ENCODE measurements around the gene PRUNE1.
A peak's percentile ranks its signal among the peaks of the same experiment; 100 is the strongest.

The PRUNE1 gene

DNA sequence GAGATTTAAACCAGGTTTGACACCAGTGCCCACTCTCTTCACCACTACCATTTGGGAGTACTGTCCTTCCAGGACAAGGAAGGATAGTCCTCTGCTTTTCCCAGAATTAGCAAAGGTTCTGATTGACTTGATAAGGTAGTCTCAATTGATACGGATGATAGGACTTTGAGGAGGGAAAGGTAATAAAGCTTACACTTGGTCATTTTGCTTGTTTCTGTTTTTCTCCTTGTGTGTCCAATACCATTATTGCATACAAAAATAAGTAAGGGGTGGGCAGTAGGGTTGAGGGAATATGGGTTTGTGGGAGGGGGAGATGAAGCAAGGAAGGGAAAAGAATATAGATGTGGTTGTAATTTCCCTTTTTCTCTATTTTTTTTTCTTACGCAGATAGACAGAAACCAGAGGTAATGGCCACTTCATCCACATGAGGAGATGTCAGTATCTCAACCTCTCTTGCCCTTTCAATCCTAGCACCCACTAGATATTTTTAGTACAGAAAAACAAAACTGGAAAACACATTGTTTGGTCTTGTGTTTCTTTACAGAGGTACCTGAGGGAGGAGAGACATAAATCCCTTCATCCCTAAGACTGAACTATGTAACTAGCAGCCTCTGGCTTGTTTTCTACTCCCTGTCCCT, 41.9 kb downstream of the PRUNE1 start:
- DNase-seq (ENCODE audit: low spot score): no peak

DNA sequence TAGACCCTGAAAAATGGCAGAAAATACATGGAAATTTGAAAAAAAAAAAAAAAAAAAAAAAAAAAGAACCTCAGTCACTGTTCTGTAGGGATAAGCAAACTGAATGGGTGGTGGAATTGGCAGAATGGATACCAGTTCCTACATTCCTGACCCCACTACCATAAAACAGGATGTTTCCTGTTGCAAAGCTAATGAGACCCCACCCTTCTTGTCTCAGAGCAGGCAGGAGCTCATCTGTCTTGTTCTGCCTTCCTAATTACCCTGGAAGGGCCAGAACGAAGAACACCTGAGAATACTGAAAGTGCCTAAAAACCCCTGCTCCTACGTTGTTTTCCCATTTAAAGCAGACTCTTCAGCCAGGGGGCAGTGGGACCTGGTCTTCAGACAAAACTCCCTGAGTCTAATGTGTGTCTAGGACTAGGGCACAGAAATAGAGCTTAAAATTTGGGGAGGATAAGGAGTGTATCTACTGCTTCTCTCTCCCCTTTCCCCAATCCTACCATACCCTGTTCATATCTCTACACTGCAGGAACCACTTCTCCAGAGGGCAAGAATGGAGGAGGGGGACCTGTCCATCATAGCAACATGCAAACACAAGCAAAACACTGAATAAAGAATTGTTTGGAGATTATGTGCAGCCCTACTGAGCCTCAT, 43.2 kb downstream of the PRUNE1 start:
- no peak for DNase-seq (ENCODE audit: low spot score)

DNA sequence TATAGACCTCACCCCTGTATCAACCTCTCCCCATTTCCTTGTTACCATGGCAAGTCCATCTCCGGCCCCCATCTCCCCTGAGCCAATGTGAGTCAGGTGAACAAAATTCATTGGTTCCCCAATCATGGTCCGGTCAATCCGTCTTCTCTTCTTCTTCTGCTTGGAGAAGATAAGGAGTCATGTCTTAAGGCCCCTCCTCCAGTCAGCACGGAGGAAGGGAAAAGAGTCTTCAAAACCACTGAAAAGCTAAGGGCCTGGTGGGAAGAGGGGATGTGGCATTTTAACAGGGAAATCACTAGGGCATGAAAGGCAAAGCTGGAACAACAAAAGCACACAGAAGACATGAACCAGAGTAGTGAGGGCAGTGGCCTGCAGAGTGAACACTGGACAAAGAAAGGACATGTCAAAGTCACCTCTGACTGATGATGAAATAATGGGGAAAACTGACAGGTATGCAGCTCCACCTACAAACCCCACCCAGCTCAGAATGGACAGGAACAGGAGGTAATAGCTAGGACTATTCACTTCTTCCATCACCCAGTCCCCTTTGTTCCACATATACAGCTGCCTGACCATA, 46.8 kb downstream of the PRUNE1 start:
- DNase-seq (ENCODE audit: low spot score): no peak

DNA sequence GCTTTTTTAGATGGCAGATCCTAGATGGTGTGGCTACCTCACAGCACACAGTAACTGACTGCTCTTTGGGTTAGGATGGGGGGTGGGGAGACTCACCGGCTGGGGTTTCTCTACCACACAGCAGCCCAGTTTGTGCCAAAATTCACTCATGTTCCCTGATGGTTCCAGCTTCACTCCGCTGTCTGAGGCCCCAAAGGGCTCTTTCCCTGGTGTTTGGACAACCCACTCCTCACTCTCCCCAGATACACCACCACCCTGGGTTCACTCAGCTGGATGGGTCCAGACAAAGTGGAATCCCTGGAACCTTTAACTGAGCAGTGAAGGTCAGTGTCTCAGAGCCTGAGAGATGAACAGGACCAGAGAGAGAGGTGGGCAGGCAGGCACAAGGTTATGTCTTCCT, 47.3 kb downstream of the PRUNE1 start:
- no peak for DNase-seq (ENCODE audit: low spot score)

DNA sequence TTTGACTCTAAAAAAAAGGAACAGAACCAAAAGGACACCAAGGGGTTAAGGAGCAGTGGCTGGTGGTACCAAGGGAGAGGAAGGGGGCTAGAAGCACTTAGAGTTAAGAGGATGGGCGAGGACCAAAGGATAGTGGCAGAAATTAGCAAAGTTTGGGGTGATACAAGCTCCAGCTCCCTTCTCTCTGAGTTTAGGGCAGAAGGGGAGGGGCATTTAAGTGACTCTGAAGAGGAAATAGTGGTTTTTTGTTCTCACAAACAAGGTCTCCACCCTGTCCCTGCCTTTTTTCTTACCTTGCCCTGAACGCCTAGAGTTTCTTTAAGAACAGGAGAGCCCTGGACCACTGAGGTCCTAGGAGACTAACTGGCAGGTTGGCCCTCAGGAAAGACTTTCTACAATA, 47.9 kb downstream of the PRUNE1 start:
- DNase-seq (ENCODE audit: low spot score): no peak

DNA sequence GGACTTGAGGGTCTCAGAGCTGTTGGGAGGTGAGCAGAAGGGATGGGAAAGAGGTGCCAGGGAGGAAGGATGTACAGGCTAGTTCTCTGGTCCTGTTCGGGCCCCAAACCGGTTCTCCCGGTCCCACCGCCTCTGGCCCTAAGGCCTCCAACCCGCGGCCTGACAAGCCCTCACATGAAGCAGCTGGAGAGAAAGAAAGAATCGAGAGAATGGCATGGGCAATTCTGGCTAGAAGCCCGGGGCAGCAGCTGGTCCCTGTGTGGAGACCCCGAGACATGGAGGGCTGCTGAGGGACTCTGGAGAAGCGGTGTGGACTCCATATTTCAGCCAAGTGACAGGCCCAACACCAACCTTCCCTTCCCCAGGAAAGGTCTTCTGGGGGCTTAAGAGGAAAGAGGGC, 50.4 kb downstream of the PRUNE1 start:
- DNase-seq (ENCODE audit: low spot score): no peak

DNA sequence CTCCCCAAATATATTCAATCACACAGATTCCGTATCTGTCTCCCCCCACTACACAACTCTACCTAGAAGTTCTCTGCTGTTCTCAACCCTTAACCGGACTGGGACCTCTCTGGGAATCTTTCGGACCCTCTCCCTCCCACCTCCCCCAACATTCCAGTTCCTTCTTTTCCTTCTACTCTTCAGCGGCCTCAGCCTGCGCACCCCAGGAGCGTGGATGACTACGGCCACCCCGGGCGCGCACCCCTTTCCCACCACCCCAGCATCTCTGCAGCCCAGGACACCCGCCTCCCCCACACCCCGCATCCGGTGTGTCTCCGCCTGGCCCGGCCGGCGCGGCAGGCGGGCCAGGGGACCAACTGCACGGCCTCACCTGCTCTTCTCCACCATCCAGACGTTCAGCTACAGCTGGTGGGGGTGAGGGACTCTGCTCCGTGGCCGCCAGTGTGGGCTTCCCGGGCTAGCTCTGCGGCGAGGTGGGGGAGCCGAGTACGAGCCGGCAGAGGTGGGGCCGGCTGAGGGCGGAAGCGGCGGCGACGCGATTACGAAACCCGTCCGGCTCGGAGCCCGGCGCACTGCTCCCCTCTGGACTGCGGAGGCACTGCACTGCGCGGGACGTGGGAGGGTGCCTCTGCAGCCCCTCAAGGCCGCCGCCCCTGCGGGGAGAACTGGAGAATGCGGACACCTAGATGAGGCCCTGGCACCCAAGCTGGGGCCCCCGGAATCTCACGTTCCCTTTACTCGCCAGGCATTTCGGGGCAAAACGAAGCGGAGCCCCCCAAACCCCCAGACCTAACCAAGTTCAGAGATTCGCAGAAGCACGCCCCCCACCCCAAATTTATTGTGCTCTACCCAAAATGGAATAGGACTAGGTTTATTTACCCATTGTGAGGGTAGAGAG, 51.1 kb downstream of the PRUNE1 start, which contains the start of gene CDC42SE1:
CDC42SE1 (minus strand) TSS at position 514 of the 898 bp plus-strand sequence. CDS start 3,892 bp downstream, outside the sequence.
- peak; percentile 79 for DNase-seq (ENCODE audit: low spot score)

DNA sequence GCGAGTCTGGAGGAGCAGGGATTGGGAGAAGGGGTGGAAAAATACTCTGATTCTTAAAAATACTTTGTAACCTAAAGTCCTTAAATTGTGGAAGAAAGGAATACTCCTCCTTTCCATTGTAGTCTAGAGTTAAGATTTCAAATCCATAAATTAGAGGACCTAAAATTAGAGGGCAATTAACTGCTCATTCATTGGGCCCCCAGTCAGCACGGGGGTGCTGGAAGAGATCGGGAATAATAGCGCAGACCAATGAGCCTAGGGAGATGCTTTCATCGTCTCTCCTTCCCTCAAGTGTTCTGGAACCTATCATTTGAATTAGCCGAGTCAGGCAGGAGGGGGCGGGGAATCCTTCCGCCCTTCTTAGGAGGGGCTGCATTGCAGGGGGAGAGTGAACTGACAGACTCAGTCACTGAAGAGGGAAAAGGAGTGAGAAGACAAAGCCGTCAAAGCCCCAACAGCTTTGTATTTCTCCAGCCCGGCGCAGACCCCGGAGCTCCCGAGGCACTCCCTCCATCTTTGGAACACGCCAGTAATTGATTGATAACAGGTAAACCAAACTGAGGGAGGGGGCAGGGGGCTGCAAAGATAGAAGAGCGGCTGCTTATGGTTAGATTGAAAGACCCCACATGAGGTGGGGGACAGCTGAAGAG, 51.9 kb downstream of the PRUNE1 start, which contains the start of gene MLLT11:
MLLT11 (plus strand) TSS at position 391 of the 650 bp plus-strand sequence. CDS start 6,828 bp downstream, outside the sequence.
- DNase-seq (ENCODE audit: low spot score): peak; percentile 77

DNA sequence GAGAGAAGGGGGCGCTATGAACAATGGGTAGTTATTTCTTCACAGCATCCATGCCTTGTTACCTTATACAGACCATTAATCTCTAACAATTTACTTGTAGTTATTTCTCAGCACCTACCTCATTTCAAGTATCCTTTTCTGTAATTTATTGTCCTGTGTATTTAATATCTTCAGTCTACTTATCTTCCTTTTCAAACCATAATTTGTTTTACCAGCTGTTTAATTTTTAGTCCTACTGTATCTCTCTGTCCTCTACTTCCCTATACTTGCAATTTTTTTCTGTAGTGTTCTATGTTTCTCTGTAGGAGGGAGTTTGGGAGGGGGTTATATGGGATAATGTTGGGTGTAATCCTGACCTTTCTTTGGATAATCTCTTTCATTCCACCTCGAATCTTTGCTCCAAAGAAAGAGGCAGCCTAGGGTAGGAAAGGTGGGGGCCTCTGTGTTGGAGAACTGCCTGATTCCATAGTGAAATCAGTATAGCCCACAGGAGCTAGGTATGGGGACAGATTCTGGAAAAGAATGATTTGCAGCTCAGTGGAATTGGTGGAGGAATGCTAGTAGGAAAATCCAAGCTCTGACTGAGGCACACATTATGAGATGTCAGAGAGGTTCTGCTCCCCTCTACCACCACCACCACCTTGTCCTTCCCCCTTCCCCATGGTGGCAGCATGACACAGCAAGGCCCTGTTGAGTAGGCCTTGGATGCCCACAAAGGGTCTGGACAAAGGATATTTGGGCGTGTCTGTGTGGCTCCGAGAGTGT, 52.6 kb downstream of the PRUNE1 start:
- no peak for DNase-seq (ENCODE audit: low spot score)

DNA sequence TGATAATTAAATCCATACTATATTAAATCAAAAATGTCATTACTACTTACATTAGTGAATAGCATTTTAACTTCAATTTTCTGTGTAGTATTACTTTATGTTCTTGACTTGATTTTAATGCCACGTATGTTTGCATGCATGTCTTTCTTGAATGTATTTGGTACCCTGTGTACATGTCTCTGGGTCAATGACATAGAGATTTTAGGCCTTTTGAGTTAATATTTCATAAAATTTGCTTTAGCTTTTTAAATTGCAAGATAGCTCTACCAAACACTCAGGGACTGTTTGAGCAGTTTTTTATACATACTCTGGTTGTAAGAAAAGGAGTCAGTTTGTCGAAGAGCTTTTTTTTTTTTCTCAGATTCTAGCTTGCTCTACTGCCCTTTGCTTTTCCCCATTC, 53.5 kb downstream of the PRUNE1 start:
- no peak for DNase-seq (ENCODE audit: low spot score)

DNA sequence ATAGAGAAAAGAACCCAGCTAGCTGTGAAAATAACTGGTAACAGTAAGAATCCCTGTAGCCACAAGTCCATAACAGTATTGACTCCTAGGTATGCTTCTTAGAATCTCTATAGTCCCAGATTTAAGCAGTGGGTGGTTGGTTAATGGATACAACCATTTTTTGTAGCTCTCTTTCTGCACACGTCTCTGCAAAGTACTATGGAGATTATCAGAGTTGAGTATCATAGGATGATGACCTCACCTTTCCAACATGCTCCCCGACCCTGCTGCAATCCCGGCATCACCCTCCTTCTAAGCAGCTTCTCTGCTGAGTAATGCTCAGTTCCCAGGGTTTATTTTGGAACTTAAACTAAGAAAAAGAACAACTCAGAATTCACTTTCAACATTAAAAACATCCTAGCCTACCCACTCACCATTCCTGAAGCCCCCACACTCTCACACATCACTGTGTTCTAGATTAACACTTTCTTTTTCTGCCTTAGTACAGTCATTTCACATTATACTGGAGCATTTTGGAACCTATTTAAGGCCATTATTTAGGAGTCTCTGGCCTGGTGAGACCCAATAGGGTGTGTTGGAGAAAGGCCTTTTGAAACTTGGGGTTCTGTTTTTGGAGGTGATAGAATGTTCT, 54.6 kb downstream of the PRUNE1 start:
- peak; percentile 44 for DNase-seq (ENCODE audit: low spot score)

DNA sequence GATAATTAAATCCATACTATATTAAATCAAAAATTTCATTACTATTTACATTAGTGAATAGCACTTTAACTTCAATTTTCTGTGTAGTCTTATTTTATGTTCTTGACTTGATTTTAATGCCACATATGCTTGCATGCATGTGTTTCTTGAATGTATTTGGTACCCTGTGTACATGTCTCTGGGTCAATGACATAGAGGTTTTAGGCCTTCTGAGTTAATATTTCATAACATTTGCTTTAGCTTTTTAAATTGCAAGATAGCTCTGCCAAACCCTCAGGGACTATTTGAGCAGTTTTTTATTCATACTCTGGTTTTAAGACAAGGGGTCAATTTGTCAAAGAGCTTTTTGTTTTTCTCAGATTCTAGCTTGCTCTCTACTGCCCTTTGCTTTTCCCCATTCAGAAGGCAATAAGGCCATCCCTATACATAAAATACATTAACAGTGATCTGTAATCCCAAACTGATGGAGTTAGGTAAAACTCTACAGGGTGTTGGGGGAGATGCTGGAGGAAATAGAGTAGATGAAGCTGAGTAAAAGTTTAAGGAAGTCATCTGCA, 56.9 kb downstream of the PRUNE1 start:
- no peak for DNase-seq (ENCODE audit: low spot score)

DNA sequence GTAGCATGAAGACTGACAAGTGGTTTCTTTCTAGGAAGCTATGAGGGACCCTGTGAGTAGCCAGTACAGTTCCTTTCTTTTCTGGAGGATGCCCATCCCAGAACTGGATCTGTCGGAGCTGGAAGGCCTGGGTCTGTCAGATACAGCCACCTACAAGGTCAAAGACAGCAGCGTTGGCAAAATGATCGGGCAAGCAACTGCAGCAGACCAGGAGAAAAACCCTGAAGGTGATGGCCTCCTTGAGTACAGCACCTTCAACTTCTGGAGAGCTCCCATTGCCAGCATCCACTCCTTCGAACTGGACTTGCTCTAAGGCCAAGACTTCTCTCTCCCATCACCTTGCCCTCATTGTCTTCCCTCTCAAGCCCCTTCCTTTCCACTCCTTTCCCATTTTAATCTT, 58.9 kb downstream of the PRUNE1 start:
- DNase-seq (ENCODE audit: low spot score): no peak

DNA sequence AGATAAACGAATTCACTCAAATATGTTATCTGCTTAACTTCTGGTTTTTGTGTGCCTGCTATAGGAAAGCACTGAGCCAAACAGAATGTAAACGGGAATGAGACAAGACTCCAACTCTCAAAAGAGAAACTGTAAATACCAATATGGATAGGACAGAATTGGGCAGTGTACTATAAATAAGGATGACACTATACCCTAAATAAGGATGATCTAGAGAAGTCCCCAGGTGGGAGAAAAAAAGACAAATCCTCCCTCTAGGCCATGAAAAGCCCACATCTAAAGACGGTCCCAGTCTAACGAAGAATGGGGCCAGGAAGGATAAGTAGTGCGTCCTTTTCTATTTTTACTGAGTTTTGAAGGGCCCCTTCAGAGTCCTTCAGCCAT, 60.8 kb downstream of the PRUNE1 start:
- no peak for DNase-seq (ENCODE audit: low spot score)

DNA sequence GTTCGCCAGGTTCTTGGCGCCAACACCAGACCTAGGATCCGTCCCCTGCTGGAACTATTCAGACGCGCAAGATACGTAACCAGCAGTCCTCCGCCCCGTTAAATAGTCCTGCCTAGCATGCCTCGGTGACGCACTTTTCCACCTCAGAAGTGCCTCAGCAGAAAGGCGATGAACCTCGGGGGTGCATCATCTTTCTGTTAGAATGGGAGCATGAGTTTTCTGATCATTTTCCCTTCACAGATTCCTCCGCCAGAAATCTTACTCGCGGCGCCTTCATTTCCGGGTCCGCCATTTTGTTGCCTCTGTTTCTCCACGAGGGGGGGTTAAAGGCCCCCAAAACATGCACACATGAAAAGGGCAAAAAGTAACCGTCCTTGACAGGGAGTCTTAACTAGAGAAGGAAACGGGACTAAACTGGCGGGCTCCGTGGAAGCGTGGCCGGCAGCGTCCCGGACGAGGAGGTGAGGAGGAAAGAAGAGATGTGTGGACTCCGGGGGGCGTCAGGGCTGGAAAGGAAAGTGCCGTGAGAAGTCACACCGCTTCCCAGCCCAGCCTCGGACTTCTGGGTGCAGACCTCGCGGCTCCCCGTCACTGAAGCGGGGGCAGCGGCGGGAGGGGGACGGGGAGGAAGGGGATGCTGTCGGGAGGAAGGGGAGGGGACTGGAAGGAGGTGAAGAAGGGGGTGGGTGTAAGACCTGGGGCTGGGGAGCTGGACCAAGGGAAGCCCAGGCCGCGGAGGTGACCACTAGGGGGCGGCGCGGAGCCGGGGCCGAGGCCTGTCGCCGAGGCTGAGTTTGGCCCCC, 62.4 kb downstream of the PRUNE1 start, which contains the start of gene GABPB2:
GABPB2 (plus strand) TSS at position 288 of the 803 bp plus-strand sequence. CDS start 17,429 bp downstream, outside the sequence.
- DNase-seq (ENCODE audit: low spot score): peak; percentile 94

DNA sequence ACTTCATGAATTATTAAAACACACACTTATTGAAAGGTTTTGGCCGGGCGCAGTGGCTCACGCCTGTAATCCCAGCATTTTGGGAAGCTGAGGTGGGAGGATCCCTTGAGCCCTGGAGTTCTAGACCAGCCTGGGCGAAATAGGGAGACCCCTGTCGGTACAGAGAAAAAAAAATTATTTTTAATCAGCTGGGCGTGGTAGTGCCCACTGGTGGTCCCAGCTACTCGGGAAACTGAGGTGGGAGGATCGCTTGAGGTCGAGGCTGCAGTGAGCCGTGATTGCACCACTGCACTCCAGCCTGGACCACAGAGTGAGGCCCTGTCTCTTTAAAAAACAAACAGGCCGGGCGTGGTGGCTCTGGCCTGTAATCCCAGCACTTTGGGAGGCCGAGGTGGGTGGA, 64.0 kb downstream of the PRUNE1 start:
- DNase-seq (ENCODE audit: low spot score): no peak

Data from putamen (tissue), 1 donor.